Fibroblast of lung (primary cell): ENCODE results near the gene FAM107B. TPM values are rescaled to one million over a fixed set of nuclear protein-coding genes. Genes with fewer than 3 reads are reported as not detected.

Experiments
- DNase-seq, 2 donors: peaks; one replicate each; pipeline versions ENCODE4 v3.0.0 to v3.0.0-alpha.2; 2010; ENCODE audit warnings: low read depth in 2 of 2
- H2AFZ ChIP-seq: 2 replicates; pipeline ENCODE4 v1.5.1; 2012; ENCODE audit warnings: low read length, control low read depth, inconsistent platforms
- H3K27ac ChIP-seq: 2 replicates; pipeline ENCODE4 v1.5.1; 2011; ENCODE audit warnings: low read length, control low read depth; ENCODE audit not compliant: insufficient read depth
- H3K27me3 ChIP-seq: 2 replicates; pipeline ENCODE4 v1.5.1; 2011; ENCODE audit warnings: mild to moderate bottlenecking, low read length; ENCODE audit not compliant: control insufficient read depth, insufficient read depth
- H3K36me3 ChIP-seq: 2 replicates; pipeline ENCODE4 v1.5.1; 2011; ENCODE audit warnings: low read length; ENCODE audit not compliant: control insufficient read depth, insufficient read depth
- H3K4me1 ChIP-seq: 2 replicates; pipeline ENCODE4 v1.5.1; 2011; ENCODE audit warnings: low read length; ENCODE audit not compliant: control insufficient read depth, insufficient read depth; ENCODE audit errors: extremely low read depth
- H3K4me2 ChIP-seq: 2 replicates; pipeline ENCODE4 v1.5.1; 2011; ENCODE audit warnings: low read length, control low read depth; ENCODE audit not compliant: insufficient read depth; ENCODE audit errors: extremely low read depth
- H3K4me3 ChIP-seq, 4 experiments: fragments of 200-600 bp in 1 of 4; sonication (generic) in 1 of 4; replicated peaks in 1 of 4; 2 replicates each; pipeline ENCODE4 v1.5.1; 2011 to 2016; ENCODE audit warnings: low read length in 4 of 4, low read depth in 3 of 4, mild to moderate bottlenecking in 3 of 4, control low read depth in 2 of 4, inconsistent platforms in 1 of 4, mixed read lengths in 1 of 4; ENCODE audit not compliant: insufficient read depth in 1 of 4; ENCODE audit errors: control extremely low read depth in 1 of 4
- H3K79me2 ChIP-seq: 2 replicates; pipeline ENCODE4 v1.5.1; 2012; ENCODE audit warnings: mild to moderate bottlenecking, low read length, inconsistent platforms; ENCODE audit not compliant: control insufficient read depth, insufficient read depth
- H3K9ac ChIP-seq: 2 replicates; pipeline ENCODE4 v1.5.1; 2011; ENCODE audit warnings: mild to moderate bottlenecking, low read length, control low read depth; ENCODE audit not compliant: insufficient read depth
- H3K9me3 ChIP-seq: 2 replicates; pipeline ENCODE4 v1.5.1; 2012; ENCODE audit warnings: low read depth, low read length; ENCODE audit not compliant: control insufficient read depth, insufficient read depth
- H4K20me1 ChIP-seq: 2 replicates; pipeline ENCODE4 v1.5.1; 2011; ENCODE audit warnings: low read length; ENCODE audit not compliant: control insufficient read depth, insufficient read depth; ENCODE audit errors: extremely low read depth
- CTCF ChIP-seq, 2 donors: IDR thresholded peaks in 1 of 2; conservative IDR thresholded peaks in 1 of 2; 1 replicate in 1 of 2; 2 replicates in 1 of 2; pipeline ENCODE4 v1.5.1; 2011 to 2012; ENCODE audit warnings: low read length in 2 of 2, control low read depth in 1 of 2, inconsistent platforms in 1 of 2, low read depth in 1 of 2, mild to moderate bottlenecking in 1 of 2
- EZH2 ChIP-seq: IDR thresholded peaks from 2 replicates; pipeline ENCODE4 v1.5.1; 2012; ENCODE audit warnings: low read length, control low read depth, mild to moderate bottlenecking; ENCODE audit errors: missing control alignments
- polyA plus RNA-seq, 2 donors: library from polyadenylated mRNA; depleted of rRNA in 1 of 2; stranded (reverse) in 1 of 2; unstranded in 1 of 2; fragments of >200 nt; gene quantifications; 2 replicates each; pipeline ENCODE4 v1.2.1, GENCODE V29; 2011 to 2012; ENCODE audit warnings: missing spikeins in 1 of 2
- total RNA-seq: library from RNA; depleted of rRNA; stranded (reverse); fragments of >200 nt; gene quantifications from 2 replicates; pipeline ENCODE4 v1.2.1, GENCODE V29; 2014

Gene FAM107B
- total and polyA plus RNA-seq, 2 donors (not counting 1 experiment from before 2014, with no cell fraction given): 29.0 to 36.0 TPM

GRCh38 chr10:14602807-14603533, 171.7 kb downstream of the FAM107B start:
- Histone ChIP-seq H3K36me3 (peaks cover 3% of the 10 kb centered on the region), H3K27ac (peak overlapping the region; percentile 74), H3K27me3 (no peaks in the 10 kb centered on the region), H2AFZ (no peak overlapping the region), H3K79me2 (peaks cover 52% of the 10 kb centered on the region), H3K4me1 (peaks cover 12% of the 10 kb centered on the region), H3K4me2 (peak overlapping the region; percentile 93), H4K20me1 (peaks cover 2% of the 10 kb centered on the region), H3K9me3 (no peaks in the 10 kb centered on the region), H3K9ac (peak overlapping the region; percentile 73), H3K4me3 (peak overlapping the region; percentile 49 to 87 (median 76))
- DNase-seq: peak in 1 of 2 donors; percentile 38
- no peak for TF ChIP-seq CTCF (conservative IDR thresholded peaks at IDR 0.05 in 1 of 2, IDR thresholded peaks at IDR 0.05 in 1 of 2; ENCODE audit: low read depth in 1 of 2, low read length in 2 of 2)
- TF ChIP-seq EZH2: no peak

GRCh38 chr10:14601872-14602725, 172.6 kb downstream of the FAM107B start:
- Histone ChIP-seq H3K27ac (peak overlapping the region; percentile 31), H2AFZ (no peak overlapping the region), H3K36me3 (peaks cover 3% of the 10 kb centered on the region), H3K9me3 (no peaks in the 10 kb centered on the region), H3K4me3 (peak overlapping the region; percentile 23 to 87 (median 63)), H3K27me3 (no peaks in the 10 kb centered on the region), H3K4me2 (peak overlapping the region; percentile 46), H3K4me1 (peaks cover 12% of the 10 kb centered on the region), H3K79me2 (peaks cover 59% of the 10 kb centered on the region), H3K9ac (no peak overlapping the region), H4K20me1 (peaks cover 2% of the 10 kb centered on the region)
- TF ChIP-seq EZH2: no peak
- TF ChIP-seq CTCF (conservative IDR thresholded peaks at IDR 0.05 in 1 of 2, IDR thresholded peaks at IDR 0.05 in 1 of 2; ENCODE audit: low read depth in 1 of 2, low read length in 2 of 2): no peak
- peak; percentile 52 to 86 for DNase-seq

- peaks cover 64% of the 10 kb centered on the region for H3K79me2 ChIP-seq
- no peak overlapping the region for H3K9ac ChIP-seq
- no peak for DNase-seq
- H3K4me1 ChIP-seq: peaks cover 12% of the 10 kb centered on the region
- H2AFZ ChIP-seq: no peak overlapping the region
- H3K36me3 ChIP-seq: peaks cover 3% of the 10 kb centered on the region
- peaks cover 2% of the 10 kb centered on the region for H4K20me1 ChIP-seq
- no peak overlapping the region for H3K4me2 ChIP-seq
- no peak overlapping the region for H3K27ac ChIP-seq
- TF ChIP-seq EZH2 (no peak), CTCF (conservative IDR thresholded peaks at IDR 0.05 in 1 of 2, IDR thresholded peaks at IDR 0.05 in 1 of 2; ENCODE audit: low read depth in 1 of 2, low read length in 2 of 2) (no peak)
- H3K4me3 ChIP-seq: peak overlapping the region in 1 of 4 experiments; percentile 87
- H3K9me3 ChIP-seq: no peaks in the 10 kb centered on the region
- no peaks in the 10 kb centered on the region for H3K27me3 ChIP-seq
These were observed 173.4 kb downstream of the FAM107B start for GRCh38 chr10:14601326-14601725.
